Measurements from ENCODE around the gene CERS1. TPM values are rescaled to one million over a fixed set of nuclear protein-coding genes. Genes with fewer than 3 reads are reported as not detected.

CERS1 gene
- total RNA-seq, 1 donor from 2014 or later = not detected

GRCh38 chr19:18913466-18913865, 17.5 kb upstream of the CERS1 start:
- intact Hi-C loops (cut with DNase I) = no loop called here
- no peak overlapping the region for H3K27ac ChIP-seq
- H3K36me3 ChIP-seq = peaks cover 48% of the 10 kb centered on the region
- H3K4me1 ChIP-seq = peaks cover 12% of the 10 kb centered on the region
- H3K27me3 ChIP-seq = no peaks in the 10 kb centered on the region
- H3K9me3 ChIP-seq = no peaks in the 10 kb centered on the region
- H3K4me3 ChIP-seq = no peak overlapping the region
- DNase-seq (no peak), ATAC-seq (no peak)
- TF ChIP-seq CTCF (IDR thresholded peaks at IDR 0.05) = no peak

- DNase-seq (no peak), ATAC-seq (no peak)
- Histone ChIP-seq H3K4me1 (peaks cover 8% of the 10 kb centered on the region), H3K36me3 (peaks cover 50% of the 10 kb centered on the region), H3K9me3 (no peaks in the 10 kb centered on the region), H3K27me3 (no peaks in the 10 kb centered on the region), H3K27ac (no peak overlapping the region), H3K4me3 (no peak overlapping the region)
- intact Hi-C loops (cut with DNase I) = no loop called here
- TF ChIP-seq CTCF (IDR thresholded peaks at IDR 0.05) = no peak
Observed at GRCh38 chr19:18912933-18913332, 17.0 kb upstream of the CERS1 start.

GRCh38 chr19:18910801-18911436, 15.0 kb upstream of the CERS1 start:
- Histone ChIP-seq H3K36me3 (peaks cover 66% of the 10 kb centered on the region), H3K4me3 (no peak overlapping the region), H3K27me3 (no peaks in the 10 kb centered on the region), H3K9me3 (no peaks in the 10 kb centered on the region), H3K4me1 (no peaks in the 10 kb centered on the region), H3K27ac (no peak overlapping the region)
- intact Hi-C loops (cut with DNase I) = no loop called here
- ATAC-seq = no peak
- no peak for DNase-seq
- no peak for TF ChIP-seq CTCF (IDR thresholded peaks at IDR 0.05)

GRCh38 chr19:18910010-18910409, 14.1 kb upstream of the CERS1 start:
- Histone ChIP-seq H3K27ac (no peak overlapping the region), H3K36me3 (peaks cover 72% of the 10 kb centered on the region), H3K4me3 (no peak overlapping the region), H3K4me1 (no peaks in the 10 kb centered on the region), H3K9me3 (no peaks in the 10 kb centered on the region), H3K27me3 (no peaks in the 10 kb centered on the region)
- intact Hi-C loops (cut with DNase I) = no loop called here
- ATAC-seq = no peak
- DNase-seq = no peak
- TF ChIP-seq CTCF (IDR thresholded peaks at IDR 0.05) = no peak

- Histone ChIP-seq H3K27ac (no peak overlapping the region), H3K4me3 (no peak overlapping the region), H3K36me3 (peaks cover 73% of the 10 kb centered on the region), H3K4me1 (no peaks in the 10 kb centered on the region), H3K27me3 (no peaks in the 10 kb centered on the region), H3K9me3 (no peaks in the 10 kb centered on the region)
- intact Hi-C loops (cut with DNase I) = no loop called here
- ATAC-seq (no peak), DNase-seq (no peak)
- no peak for TF ChIP-seq CTCF (IDR thresholded peaks at IDR 0.05)
Observed at GRCh38 chr19:18908917-18909619, 13.1 kb upstream of the CERS1 start.

All from upper lobe of right lung (tissue), 1 donor.